Dedifferentiated amniotic fluid mesenchymal stem cell (primary cell): ENCODE data around the gene PPP2R2C.

Source experiments
- DNase-seq: peaks from one replicate; pipeline ENCODE4 v3.0.0-alpha.2; 2016; ENCODE audit errors: extremely low spot score

PPP2R2C gene

DNA sequence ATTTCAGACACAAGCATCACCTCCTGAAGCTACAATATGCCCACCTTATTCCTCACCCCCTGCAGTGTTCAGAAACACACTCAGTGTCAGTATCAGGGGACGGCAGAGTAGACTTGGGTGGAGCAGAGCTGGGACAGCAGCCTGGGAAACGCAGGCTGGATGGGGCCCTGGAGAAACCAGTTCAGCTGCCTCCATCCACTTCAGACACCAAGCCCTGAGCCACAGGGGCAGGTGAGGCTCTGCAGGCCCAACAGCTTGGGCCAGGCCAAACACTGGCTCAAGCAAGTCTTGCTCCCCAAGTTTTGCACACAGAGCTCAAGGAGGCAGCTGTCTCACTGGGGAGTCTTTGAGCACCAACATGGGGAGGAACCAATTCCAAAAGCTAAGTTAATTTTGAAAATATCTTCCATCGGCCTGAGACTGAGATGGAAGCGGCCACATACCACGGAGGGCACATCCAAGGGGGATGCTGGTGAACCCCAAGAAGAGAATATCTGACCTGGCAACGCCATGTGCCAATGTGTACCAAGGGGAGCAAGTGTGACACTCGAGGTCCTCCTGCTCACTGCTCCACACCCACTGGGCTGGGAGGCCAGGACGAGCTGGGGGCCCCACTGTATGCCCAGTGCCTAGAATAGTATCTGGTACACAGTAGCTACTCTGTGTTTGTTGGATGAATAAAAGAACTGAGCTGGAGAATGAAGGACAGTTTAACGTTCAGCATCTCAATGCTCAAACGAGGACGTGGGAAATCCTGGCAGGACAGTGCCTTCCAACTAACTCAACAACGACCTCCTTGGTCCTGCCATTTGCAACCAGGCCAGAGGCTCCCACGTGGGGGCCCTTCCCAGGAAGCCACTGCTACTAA, 45.6 kb downstream of the PPP2R2C start:
- DNase-seq = no peak

DNA sequence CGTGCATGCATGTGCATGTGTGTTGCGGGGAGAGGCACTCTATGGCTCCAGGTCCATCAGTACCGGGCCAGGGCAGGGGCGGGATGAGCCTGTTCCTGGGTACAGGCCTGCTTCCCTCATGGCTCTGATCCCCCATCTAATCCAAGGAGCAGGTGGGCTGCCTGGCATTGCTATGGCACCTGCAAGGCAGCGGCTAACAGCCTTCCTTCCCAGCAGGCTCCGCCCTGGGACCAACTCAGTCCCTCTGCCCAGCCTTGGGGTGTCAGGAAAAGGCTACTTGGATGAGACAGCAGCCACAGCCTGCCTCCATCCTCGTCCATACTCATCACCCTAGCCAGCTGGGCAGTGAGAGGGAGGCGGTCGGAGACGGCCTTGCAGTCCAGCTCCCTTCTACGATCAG, 46.5 kb downstream of the PPP2R2C start:
- no peak for DNase-seq

DNA sequence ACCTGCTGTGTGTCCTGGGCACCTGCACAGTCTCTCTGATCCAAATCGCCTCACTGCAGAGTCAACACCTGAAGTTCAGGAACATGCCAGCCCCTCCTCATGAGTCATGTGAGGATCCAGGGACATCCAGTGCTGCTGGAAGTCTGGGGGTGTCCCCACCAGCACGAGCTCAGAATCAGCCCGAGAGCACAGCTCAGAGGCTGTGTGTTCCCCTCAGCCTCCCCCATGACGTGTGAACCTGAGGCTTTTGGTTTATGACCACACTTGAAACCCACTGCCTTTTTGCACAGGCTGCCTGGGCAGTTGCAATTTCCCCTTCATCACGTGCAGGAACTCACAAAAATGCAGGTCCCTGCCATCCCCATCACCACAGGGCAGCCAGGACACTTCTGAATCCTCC, 47.1 kb downstream of the PPP2R2C start:
- DNase-seq = no peak

DNA sequence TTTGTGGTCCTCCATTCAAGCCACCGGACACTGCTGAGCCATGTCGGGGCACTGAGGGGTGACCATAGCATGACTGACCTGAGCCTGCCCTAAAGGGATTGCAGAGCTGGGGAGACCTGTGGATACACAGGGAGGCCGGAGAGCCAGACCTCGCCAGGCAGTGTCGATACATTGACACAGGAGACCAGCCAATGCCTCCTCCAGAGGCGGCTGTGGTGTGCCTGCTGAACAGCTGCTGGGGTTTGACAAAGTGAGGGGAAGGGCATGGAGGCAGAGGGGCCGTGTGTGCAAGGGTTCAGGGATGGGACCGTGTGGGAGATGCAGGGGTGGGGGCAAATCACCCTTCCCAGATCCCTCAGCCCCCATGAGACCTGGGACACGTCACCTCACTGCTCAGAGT, 48.0 kb downstream of the PPP2R2C start:
- no peak for DNase-seq

DNA sequence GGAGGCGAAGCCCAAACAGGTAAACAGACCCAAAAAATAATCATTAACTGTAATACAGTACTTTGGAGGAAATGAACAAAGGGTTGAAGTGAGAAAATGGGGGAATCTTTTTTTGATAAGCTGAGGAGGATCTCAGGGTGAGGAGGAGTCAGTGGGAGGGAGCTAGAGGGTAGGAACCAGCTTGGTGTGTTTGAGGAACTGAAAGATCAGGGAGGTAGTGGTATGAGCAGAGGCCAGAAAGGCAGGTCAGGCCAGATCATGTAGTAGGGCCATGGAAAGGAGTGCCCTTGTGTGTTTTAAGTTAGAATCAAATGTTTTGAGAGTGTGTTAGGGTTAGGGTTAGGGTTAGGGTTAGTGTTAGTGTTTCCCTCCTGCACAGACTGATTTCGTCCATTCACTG, 48.8 kb downstream of the PPP2R2C start:
- DNase-seq = no peak

DNA sequence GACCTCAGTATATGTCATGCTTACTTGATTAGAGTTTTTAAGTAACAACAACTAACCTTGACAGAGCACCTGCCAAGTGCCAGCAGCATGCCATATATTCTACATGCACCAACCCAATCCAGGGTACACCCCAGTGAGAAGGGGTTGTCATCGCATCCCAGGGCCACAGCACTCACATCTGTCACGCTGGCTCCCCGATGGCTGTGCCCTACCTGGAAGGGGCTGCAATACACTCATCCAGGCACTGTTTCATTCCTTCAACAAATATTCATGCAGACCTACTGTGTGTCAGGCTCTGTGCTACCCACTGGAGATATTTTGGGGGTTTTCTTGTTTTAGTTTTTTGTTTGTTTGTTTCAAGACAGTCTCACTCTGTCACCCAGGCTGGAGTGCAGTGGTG, 49.5 kb downstream of the PPP2R2C start:
- DNase-seq = no peak

DNA sequence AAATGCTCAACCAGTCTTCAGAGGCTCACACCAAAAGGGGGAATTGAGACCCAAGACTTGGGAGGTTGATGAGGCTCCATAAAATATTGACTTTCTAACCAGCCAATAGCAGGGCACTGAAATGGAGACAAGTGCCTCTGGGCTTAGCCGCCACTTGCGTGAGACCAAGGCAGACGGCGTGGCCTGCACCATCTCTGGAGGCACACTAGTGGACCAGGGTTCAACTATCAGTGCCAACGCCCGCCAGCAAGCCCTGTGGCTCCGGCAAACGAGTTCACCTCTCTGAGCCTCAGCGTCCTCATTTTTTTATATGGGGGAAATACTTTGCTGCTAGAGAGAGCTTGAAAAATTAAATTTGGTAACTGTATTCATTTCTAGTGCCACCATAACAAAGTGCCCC, 50.3 kb downstream of the PPP2R2C start:
- DNase-seq = no peak

DNA sequence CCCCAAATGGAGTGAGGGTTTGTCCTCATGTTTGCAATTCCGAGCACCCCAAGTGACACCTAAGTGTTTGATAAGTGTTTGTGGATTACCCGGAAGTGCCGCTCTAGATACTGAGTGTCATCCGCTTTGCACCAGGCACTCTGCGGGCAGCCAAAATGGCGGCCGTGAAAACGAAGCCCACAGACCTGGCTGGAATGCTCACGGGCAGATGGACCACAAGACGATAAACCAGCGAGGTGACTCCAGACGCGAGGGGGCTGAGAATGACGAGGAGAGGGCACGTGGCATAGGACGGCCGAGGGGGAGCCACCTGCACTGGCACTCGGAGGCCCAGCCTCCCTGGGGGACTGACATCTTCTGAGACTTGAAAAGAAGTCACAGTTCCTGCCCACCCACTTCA, 51.0 kb downstream of the PPP2R2C start:
- DNase-seq = no peak

DNA sequence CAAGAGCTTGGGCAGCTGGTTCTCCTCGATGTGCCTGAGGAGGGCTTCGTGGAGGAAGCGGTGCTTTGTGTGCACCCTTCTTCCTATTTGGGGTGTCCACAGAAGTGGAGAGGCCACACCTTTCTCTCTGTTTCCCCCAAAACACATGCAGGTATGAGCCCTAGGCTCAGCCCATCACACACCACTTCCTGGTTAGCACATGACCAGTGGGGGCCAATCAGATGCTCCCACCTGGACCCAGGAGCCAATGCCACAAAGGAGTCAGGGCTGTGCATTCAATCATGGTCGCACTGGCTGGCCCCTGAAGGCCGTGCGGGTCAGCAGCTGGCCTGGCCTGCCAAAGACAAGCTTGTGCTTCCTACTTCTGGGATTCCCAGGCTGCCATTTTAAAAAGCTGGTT, 51.4 kb downstream of the PPP2R2C start:
- no peak for DNase-seq

DNA sequence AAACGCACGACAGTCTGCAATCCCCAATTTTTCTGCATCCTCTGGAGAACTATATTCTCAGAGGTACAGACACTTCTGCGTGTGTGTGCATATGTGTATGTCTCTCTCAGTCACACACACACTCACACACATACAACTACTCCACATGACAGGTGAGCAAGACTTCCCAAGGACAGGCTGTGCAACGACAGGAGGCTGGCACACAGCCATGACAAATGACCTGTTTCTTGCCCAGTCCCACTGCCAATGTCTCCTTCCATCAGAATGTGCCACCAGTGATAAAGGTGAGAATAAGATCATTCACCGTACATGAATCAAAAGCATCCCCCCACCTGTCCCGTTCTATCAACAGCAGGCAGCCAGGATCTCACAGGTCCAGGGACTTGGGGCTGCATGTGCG, 52.4 kb downstream of the PPP2R2C start:
- no peak for DNase-seq

DNA sequence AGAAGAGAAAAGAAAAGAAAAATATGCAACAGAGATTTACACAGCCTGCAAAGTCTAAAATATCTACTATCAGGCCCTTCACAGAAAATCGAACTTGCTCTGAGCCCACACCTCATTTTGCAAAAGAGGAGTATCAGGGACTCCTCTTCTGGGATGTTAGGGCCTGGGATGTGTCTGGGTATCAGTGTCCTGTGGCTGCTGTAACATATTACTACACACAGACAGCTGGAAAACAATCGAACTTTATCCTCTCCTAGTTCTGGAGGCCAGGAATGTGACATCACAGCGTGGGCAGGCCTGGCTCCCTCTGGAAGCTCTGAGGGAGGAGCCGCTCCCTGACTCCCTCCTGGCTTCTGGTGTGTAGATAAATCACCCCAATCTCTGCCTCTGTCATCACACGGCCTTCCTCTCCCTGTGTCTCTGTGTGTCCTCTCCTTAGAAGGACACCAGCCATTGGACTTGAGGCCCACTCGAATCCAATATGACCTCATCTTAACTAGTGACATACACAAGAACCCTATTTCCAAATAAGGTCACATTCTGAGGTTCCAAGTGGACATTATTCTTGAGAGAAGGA, 52.9 kb downstream of the PPP2R2C start:
- DNase-seq = no peak

DNA sequence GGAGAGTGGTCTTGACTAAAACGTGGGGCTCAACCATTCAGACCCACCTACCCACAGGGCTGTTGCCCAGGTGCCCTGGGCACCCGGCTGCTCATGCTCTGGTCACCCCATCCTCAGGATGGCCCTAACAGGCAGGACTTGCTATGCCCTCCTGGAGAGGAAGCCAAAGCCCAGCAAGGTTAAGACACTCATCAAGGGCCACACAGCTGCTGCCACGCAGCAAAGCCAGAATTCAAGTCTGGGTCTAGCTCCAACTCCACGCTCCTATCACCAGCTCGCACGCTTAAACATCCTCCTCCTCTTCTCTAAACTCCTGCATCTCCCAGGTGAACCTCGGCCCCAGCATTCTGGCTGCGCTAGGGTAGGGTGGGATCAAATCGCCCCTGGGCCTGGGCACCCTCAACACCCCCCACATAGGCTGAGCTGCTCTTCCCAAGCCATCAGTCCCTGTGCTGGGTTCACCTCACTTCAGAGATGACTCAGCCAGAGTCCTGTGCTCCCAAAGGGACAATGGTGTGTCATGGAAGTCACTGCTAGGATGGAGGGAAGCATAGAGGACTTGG, 54.1 kb downstream of the PPP2R2C start:
- no peak for DNase-seq

DNA sequence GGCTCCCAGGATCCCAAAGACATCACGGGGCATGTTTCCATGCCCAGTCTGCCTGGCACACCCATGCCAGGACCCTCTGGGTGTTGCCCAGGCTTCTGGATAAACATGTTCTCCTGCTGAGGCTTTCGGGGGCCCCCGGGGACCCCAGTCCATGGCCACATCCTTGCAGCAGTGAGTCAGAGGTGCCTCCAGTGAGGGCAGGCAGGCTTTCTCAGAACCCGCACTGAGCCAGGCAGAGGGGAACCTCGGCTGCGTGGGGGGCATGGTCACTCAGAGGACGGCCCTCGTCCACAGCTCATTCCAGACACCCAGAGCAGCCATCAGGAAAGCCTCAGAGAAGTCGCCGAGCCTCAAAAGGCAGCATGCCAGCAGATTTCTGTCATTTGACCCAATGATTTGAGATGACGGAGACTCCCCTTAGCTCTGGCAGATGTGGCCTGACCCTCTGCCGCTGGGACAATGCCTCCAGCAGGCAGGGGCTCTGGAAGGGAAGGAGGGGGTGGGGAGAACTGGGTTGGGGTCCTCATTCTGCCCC, 54.8 kb downstream of the PPP2R2C start:
- DNase-seq = no peak

DNA sequence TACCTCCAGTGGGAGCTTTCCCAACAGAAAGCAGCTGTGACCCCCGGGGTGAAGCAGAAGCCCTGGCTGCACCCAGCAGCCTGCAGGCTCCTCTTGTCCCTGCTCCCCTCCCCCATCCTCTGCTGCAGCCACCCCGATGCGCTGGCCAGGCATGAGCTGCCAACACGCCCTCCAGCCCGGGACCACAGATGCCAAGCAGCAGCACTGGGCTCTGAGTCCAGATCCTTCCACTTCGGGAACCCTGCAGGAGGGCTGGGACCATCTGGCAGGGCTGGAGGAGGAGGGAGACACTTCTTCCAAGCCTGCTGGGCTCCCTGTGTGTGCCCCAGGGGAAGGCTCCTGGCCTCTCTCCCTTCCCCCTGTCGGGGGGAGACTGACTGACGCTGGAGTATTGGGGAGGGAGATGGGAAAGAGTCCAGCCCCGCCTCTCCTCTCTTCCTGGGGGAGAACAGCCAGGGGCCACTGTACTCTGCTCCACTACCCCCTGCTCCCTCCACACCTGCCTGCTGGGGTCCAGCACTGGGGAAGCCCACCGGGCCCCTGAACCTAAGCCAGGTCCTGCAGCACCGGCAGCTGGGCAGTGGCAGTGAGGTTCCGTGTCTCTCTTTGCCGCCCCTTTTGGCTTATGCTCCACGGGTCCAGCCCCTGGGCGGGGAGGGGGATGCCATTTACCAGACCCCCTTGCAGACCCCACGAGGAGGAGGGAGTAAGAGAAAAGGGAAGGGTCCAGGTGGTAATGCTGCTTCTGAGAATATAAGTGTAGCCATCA, 55.7 kb downstream of the PPP2R2C start:
- no peak for DNase-seq

DNA sequence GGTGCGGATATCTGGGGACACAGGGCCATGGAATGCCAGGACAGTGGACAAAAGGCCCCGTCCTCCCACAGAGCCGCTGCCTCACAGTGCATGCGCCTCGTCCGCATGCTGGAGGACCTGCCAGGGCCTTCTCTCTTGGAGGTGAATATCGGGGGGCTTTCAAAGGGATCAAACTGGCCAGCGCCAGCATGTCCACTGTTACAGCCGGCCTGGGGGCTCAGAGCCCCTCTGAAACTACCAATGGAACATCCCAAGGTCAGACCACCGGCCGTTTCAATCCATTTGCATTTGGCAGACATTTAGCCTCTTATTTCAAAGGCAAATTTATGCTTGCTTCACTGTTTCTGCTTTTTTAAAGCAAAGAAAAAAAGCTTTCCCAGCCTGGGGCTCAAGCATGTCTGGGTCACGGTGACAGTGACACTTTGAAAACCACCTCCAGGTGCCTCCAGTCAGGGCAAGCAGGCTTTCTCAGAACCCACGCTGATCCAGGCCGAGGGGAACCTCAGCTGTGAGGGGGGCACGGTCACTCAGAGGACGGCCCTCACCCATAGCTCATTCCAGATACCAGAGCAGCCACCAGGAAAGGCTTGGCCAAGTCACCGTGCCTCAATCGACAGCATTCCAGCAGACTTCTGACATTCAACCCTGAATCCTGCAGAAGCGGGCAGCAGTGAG, 57.2 kb downstream of the PPP2R2C start:
- DNase-seq = no peak

DNA sequence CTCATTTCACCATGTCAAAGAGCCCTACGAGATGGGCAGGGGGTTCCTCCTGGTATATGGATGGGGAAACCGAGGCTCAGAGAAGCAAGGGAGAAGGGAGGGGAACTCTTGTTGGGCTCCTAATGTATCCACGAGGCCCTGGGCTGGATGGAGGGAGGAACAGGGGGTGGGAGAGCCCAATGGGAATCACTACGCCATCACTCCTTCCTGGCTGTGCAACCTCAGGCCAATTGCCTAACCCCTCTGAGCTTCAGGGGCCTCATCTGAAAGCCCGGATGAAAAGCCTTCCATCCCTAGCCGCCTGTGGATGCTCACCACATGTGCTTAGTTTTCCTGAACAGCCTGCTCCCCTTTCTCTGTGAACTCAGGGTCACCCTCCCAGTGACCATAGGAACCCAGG, 57.8 kb downstream of the PPP2R2C start:
- DNase-seq = no peak

DNA sequence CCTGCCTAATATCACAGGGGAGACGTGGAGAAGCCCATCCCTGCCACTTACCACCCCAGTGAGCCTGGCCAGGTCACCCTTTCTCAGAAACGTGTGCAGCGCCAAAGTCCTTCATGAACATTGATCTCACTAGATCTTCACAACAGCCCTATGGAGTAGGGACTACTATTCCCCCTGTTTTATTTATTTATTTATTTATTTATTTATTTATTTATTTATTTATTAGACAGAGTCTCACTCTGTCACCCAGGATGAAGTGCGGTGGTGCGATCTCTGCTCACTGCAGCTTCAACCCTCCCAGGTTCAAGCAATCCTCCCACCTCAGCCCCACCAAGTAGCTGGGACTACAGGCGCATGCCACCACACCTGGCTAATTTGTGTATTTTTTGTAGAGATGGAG, 61.8 kb downstream of the PPP2R2C start:
- no peak for DNase-seq

DNA sequence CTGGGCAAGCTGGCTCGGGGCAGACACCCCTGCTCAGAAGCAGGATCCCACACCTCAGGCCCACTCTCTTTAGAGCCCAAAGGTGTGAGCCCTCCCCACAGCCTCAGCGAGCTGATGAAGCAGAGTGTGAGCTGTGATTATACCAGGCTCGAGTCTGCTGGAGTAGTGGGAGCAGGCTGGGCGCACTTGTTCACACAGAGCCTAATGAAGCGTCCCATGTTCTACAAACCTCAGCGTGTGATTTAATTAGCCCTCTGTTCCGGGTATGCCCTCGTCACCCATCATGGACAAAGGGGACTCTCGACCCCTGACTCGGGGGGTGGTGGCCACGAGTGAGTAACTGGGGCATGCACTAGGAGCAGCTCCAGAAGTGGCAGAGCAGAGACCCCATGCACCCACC, 62.3 kb downstream of the PPP2R2C start:
- no peak for DNase-seq

DNA sequence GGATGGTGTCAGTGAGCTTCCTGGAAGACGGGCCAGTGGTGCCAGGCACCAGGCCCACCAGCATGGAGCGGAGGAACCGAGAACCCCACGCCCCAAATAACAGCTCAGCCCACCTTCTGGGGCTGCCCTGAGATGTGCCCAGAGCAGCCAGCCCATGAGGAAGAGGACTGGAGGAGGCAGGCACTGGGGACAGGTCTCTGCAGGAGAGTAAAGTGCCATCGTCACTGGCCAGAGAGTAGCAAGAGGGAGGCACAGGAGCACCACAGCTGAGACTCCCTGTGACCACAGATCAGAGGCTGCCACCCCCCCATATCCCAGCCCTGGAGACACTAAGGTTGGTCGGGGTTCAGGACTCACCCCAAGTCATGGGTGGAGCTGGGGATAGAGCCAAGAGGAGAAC, 63.0 kb downstream of the PPP2R2C start:
- no peak for DNase-seq

DNA sequence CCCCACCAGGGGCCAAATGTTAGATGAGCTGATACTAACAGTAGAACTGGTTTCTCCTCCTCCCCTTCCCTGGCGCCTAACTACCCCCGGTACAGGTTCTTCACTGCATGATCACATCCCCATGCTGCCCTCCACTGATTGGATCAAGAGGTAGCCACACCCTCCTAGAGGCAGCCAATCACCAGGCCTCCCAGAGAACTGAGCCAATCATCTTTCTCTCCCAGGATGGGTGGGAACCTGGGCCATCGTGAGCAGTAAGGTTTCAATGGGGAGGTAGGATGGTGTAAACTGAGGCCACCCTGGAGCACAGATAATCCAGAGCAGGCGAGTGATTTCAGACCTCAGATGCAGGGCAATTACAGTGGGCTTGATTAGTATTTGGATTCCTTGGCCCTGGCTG, 64.2 kb downstream of the PPP2R2C start:
- DNase-seq = no peak

DNA sequence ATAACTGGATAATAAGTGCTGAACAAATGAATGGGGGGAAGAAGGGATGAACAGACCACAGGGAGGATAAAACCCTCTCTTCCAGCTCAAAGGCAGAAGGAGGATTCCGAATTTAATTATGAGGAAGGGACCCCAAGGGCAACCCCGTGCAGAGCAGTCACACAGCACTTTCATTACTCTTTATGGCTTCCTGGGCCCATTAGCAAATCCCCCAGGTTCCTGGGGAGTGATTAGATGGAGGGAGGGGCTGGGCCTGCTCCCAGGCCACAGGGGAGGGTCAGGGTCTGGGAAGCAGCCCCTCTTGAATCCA, 67.1 kb downstream of the PPP2R2C start:
- DNase-seq = no peak
